ENCODE results near the gene FBF1. TPM values are rescaled to one million over a fixed set of nuclear protein-coding genes. Genes with fewer than 3 reads are reported as not detected.
A peak's percentile ranks its signal among the peaks of the same experiment; 100 is the strongest.

The FBF1 gene
- total and polyA plus RNA-seq, 9 of the 15 experiments (the other 6 are each of a cell fraction or from before 2014, with no cell fraction given), result 0.46 to 14.9 (median 7.5) TPM

- Histone ChIP-seq H3K4me3 (peak overlapping the region; percentile 93), H3K4me1 (replicated peaks in 1 of 2; ENCODE audit: control insufficient read depth in 2 of 2, insufficient read depth in 2 of 2, low read length in 2 of 2) (peaks cover 13 to 82% of the 10 kb centered on the region in 2 experiments; a peak in 4 of 5 replicates), H3K27ac (ENCODE audit: extremely low read depth, low read depth, low read length) (peak overlapping the region; percentile 96), H3K27me3 (ENCODE audit: control insufficient read depth in 2 of 2, insufficient read depth in 2 of 2, low read length in 2 of 2) (no peaks in the 10 kb centered on the region), H3K9me3 (replicated peaks; ENCODE audit: control insufficient read depth, insufficient read depth, low read depth, low read length) (no peaks in the 10 kb centered on the region), H3K9me1 (ENCODE audit: control insufficient read depth, insufficient read depth, low read length) (peaks cover 4% of the 10 kb centered on the region), H3K9ac (ENCODE audit: insufficient read depth in 1 of 2, low read depth in 2 of 2, low read length in 2 of 2) (peak overlapping the region; percentile 82 to 100), H2AFZ (ENCODE audit: low read depth, low read length) (no peak overlapping the region), H3K36me3 (ENCODE audit: control insufficient read depth, insufficient read depth, low read length) (peaks cover 57% of the 10 kb centered on the region; the same call in 1 of the 3 replicates), H3K4me2 (ENCODE audit: insufficient read depth, low read length) (peak overlapping the region; percentile 85), H3K79me2 (ENCODE audit: control insufficient read depth, insufficient read depth, low read length) (peaks cover 31% of the 10 kb centered on the region), H4K20me1 (replicated peaks; ENCODE audit: control insufficient read depth, insufficient read depth, low read length) (no peaks in the 10 kb centered on the region)
- DNase-seq (ENCODE audit: extremely low read depth in 1 of 4, low spot score in 3 of 4) (peak in 3 of 4 experiments; percentile 40 to 58 (median 53)), ATAC-seq (peak; percentile 3; the same call in 1 of the 3 replicates), FAIRE-seq (peak; percentile 40)
- in situ Hi-C loops (cut with MboI) (no loop called here), intact Hi-C loops (cut with micrococcal nuclease) (loop anchor here (2.0 kb wide), 1 partner anchor 41 kb away; the partner anchor contains the start of gene WBP2)
- ChIA-PET CTCF (ENCODE audit: low intra/inter-chr PET ratio) (interaction anchor here (0.6 to 1.9 kb wide), 3 partner anchors 40 to 408 kb away, joined by 3 to 16 read pairs (median 3); partner anchors contain the start of genes UNK and WBP2), POLR2A (interaction anchor here (0.6 to 15.9 kb wide), 11 partner anchors 8 to 187 kb away, joined by 3 to 169 read pairs (median 6); partner anchors contain the start of genes MRPL38 and TRIM47)
- 19% methylated on average over 27 of the region's 28 CpGs for WGBS (ENCODE audit: insufficient coverage, low coverage, missing lambda C conversion rate)
- BruUV-seq (replicated peaks), result TSS peak; percentile 60
- no peak for TF ChIP-seq FOXO4 (CRISPR knock-in tag; IDR thresholded peaks at IDR 0.05)
- TF ChIP-seq ZNF707 (CRISPR knock-in tag; conservative IDR thresholded peaks at IDR 0.05), result no peak
- no peak for TF ChIP-seq PHF20 (IDR thresholded peaks at IDR 0.05; ENCODE audit: partially characterized antibody)
- peak; percentile 36; the same call in 1 of the 2 replicates for TF ChIP-seq ZBTB7A (IDR thresholded peaks at IDR 0.05; ENCODE audit: borderline replicate concordance, control insufficient read depth, low read depth, low read length)
- TF ChIP-seq NCOA2 (IDR thresholded peaks at IDR 0.05; ENCODE audit: partially characterized antibody in 2 of 2), result no peak
- TF ChIP-seq SMARCA5 (IDR thresholded peaks at IDR 0.05), result 0 out of 2 replicates have a peak, but pooled peaks have one; percentile 42
- no peak for TF ChIP-seq NBN (IDR thresholded peaks at IDR 0.05; ENCODE audit: low read depth)
- TF ChIP-seq SNAPC5 (CRISPR knock-in tag; IDR thresholded peaks at IDR 0.05), result no peak
- no peak for TF ChIP-seq CTCFL (IDR thresholded peaks at IDR 0.05; ENCODE audit: borderline replicate concordance, insufficient read depth, low read depth, low read length, poor library complexity, severe bottlenecking)
- no peak for TF ChIP-seq ZNF655 (CRISPR knock-in tag; IDR thresholded peaks at IDR 0.05)
- no peak for TF ChIP-seq KHSRP (IDR thresholded peaks at IDR 0.05)
- no peak for TF ChIP-seq SNRNP70 (optimal IDR thresholded peaks at IDR 0.05; ENCODE audit: low read depth, low read length)
- peak; percentile 24 for TF ChIP-seq CHD1 (IDR thresholded peaks at IDR 0.05; ENCODE audit: low read length)
- TF ChIP-seq HNRNPUL1 (IDR thresholded peaks at IDR 0.05; ENCODE audit: low read length), result no peak
- no peak for TF ChIP-seq BRD4 (IDR thresholded peaks at IDR 0.05)
- no peak for TF ChIP-seq PML (IDR thresholded peaks at IDR 0.05; ENCODE audit: low read length)
- no peak for TF ChIP-seq SRSF9 (IDR thresholded peaks at IDR 0.05; ENCODE audit: borderline replicate concordance, low read depth, low read length)
- no peak for TF ChIP-seq ZC3H8 (IDR thresholded peaks at IDR 0.05)
Measured at GRCh38 chr17:75895370-75896155, 45.3 kb downstream of the FBF1 start.
